GM12878 (cell line): ENCODE results near the gene NIN. TPM values are rescaled to one million over a fixed set of nuclear protein-coding genes. Genes with fewer than 3 reads are reported as not detected.
A peak's percentile ranks its signal among the peaks of the same experiment; 100 is the strongest.

Experiments used
- BCL11A ChIP-seq: IDR thresholded peaks from 2 replicates; pipeline ENCODE4 v1.6.1; 2011; ENCODE audit warnings: low read depth, low read length
- BCL3 ChIP-seq: IDR thresholded peaks from 2 replicates; pipeline ENCODE4 v1.6.1; 2011; ENCODE audit warnings: borderline replicate concordance, low read depth, mild to moderate bottlenecking, moderate library complexity, low read length; ENCODE audit not compliant: insufficient read depth, poor library complexity, severe bottlenecking
- CEBPB ChIP-seq, 2 experiments: fragments of 150-350 bp in 1 of 2; IDR thresholded peaks; 2 replicates each; pipeline ENCODE4 v1.6.1; 2012 to 2014; ENCODE audit warnings: low read depth in 2 of 2, low read length in 2 of 2, borderline replicate concordance in 1 of 2, inconsistent platforms in 1 of 2
- CHD1 ChIP-seq: IDR thresholded peaks from 2 replicates; pipeline ENCODE4 v1.6.1; 2012; ENCODE audit warnings: low read depth, low read length, improper control_type of control experiment
- CHD4 ChIP-seq: fragments of 200-600 bp; sonication (generic); IDR thresholded peaks from 2 replicates; pipeline ENCODE4 v1.6.1; 2016; ENCODE audit warnings: mild to moderate bottlenecking
- CREB1 ChIP-seq: IDR thresholded peaks from 2 replicates; pipeline ENCODE4 v1.6.1; 2012; ENCODE audit warnings: low read depth, mild to moderate bottlenecking, inconsistent platforms
- FOXM1 ChIP-seq: IDR thresholded peaks from 2 replicates; pipeline ENCODE4 v1.6.1; 2012; ENCODE audit warnings: low read depth, mild to moderate bottlenecking, inconsistent platforms, low read length, moderate library complexity
- IRF4 ChIP-seq: IDR thresholded peaks from 2 replicates; pipeline ENCODE4 v1.6.1; 2011; ENCODE audit warnings: low read depth, low read length
- MYC ChIP-seq: IDR thresholded peaks from 2 replicates; pipeline ENCODE4 v1.6.1; 2011; ENCODE audit warnings: mild to moderate bottlenecking, low read length, moderate library complexity, inconsistent platforms; ENCODE audit not compliant: insufficient read depth, insufficient replicate concordance, insufficient read length, severe bottlenecking
- NFXL1 ChIP-seq: fragments of 450-650 bp; IDR thresholded peaks from 2 replicates; pipeline ENCODE4 v1.6.1; 2017; ENCODE audit warnings: antibody characterized with exemption, mild to moderate bottlenecking, borderline replicate concordance
- NKRF ChIP-seq: fragments of 450-650 bp; conservative IDR thresholded peaks from 2 replicates; pipeline ENCODE4 v1.6.1; 2017; ENCODE audit warnings: mild to moderate bottlenecking, moderate library complexity
- PKNOX1 ChIP-seq: fragments of 450-650 bp; IDR thresholded peaks from 2 replicates; pipeline ENCODE4 v1.6.1; 2016; ENCODE audit warnings: mild to moderate bottlenecking
- RELA ChIP-seq: fragments of 450-650 bp; IDR thresholded peaks from 2 replicates; pipeline ENCODE4 v1.8.0; 2014; ENCODE audit warnings: borderline replicate concordance; ENCODE audit not compliant: partially characterized antibody
- SMAD5 ChIP-seq: IDR thresholded peaks from 2 replicates; pipeline ENCODE4 v1.6.1; 2016; ENCODE audit warnings: antibody characterized with exemption, low read depth
- SREBF1 ChIP-seq: IDR thresholded peaks from 2 replicates; pipeline ENCODE4 v1.6.1; 2012; ENCODE audit warnings: mild to moderate bottlenecking, low read length
- SRF ChIP-seq, 2 experiments: IDR thresholded peaks; 2 replicates each; pipeline ENCODE4 v1.6.1; 2011; ENCODE audit warnings: low read depth in 2 of 2, low read length in 2 of 2, mild to moderate bottlenecking in 1 of 2, moderate library complexity in 1 of 2
- SUZ12 ChIP-seq: fragments of 200-600 bp; sonication (generic); IDR thresholded peaks from one replicate; pipeline ENCODE4 v1.6.1; 2018; ENCODE audit warnings: antibody characterized with exemption, mild to moderate bottlenecking; ENCODE audit not compliant: unreplicated experiment
- ZBTB40 ChIP-seq: fragments of 450-650 bp; IDR thresholded peaks from 2 replicates; pipeline ENCODE4 v1.6.1; 2016; ENCODE audit warnings: mild to moderate bottlenecking, moderate library complexity, borderline replicate concordance
- ZZZ3 ChIP-seq: IDR thresholded peaks from 2 replicates; pipeline ENCODE4 v1.6.1; 2011; ENCODE audit warnings: low read depth; ENCODE audit not compliant: control insufficient read depth, insufficient read length
- polyA plus RNA-seq, 11 experiments: library from polyadenylated mRNA; depleted of rRNA in 4 of 11; unstranded in 6 of 11; stranded (reverse) in 5 of 11; fragments of >200 nt; fragmentation: Nextera tagmentation in 4 of 11; fragmentation: Illumina TruSeq in 1 of 11; extraction: Ambion mirVana in 4 of 11; extraction: Trizol in 1 of 11; gene quantifications; 1 replicate in 1 of 11; 2 replicates in 10 of 11; pipeline versions ENCODE4 v1.2.1 to v1.2.3, GENCODE V29; 2011 to 2016; ENCODE audit warnings: inconsistent platforms in 2 of 11, missing spikeins in 2 of 11, low read depth in 1 of 11
- total RNA-seq, 4 experiments: library from RNA; depleted of rRNA in 3 of 4; stranded (reverse); fragments of >200 nt in 3 of 4; fragmentation: Illumina TruSeq in 1 of 4; extraction: Trizol in 1 of 4; gene quantifications; 2 replicates each; pipeline versions ENCODE4 v1.2.1 to v1.2.3, GENCODE V29; 2013 to 2021

The NIN gene
- total and polyA plus RNA-seq, 10 of the 15 experiments (the other 5 are each of a cell fraction or from before 2014, with no cell fraction given): 16.2 to 135 (median 70.3) TPM

GRCh38 chr14:50830932-50831725, at the start of gene NIN (continued):
- TF ChIP-seq MYC (no peak), ZBTB40 (peak; percentile 23; the same call in 1 of the 2 replicates), RELA (no peak), CREB1 (no peak), SUZ12 (no peak), CHD4 (no peak), ZZZ3 (no peak), SREBF1 (no peak), CEBPB (IDR thresholded peaks at IDR 0.05; ENCODE audit: borderline replicate concordance in 1 of 2, low read depth in 2 of 2, low read length in 2 of 2) (no peak), BCL3 (no peak), NKRF (peak; percentile 76), NFXL1 (no peak), FOXM1 (no peak), BCL11A (no peak), CHD1 (no peak), SMAD5 (no peak; the same call in 1 of the 2 replicates), IRF4 (no peak), SRF (IDR thresholded peaks at IDR 0.05; ENCODE audit: low read depth in 2 of 2, low read length in 2 of 2) (no peak), PKNOX1 (no peak)
